NCI-H128 (cell line): ENCODE results near the gene FAAP20.
A peak's percentile ranks its signal among the peaks of the same experiment; 100 is the strongest.

Source experiments
- DNase-seq: peaks from one replicate; lab custom pipeline; 2025; ENCODE audit not compliant: unreplicated experiment; lab: John Stamatoyannopoulos, UW

FAAP20 gene

DNA sequence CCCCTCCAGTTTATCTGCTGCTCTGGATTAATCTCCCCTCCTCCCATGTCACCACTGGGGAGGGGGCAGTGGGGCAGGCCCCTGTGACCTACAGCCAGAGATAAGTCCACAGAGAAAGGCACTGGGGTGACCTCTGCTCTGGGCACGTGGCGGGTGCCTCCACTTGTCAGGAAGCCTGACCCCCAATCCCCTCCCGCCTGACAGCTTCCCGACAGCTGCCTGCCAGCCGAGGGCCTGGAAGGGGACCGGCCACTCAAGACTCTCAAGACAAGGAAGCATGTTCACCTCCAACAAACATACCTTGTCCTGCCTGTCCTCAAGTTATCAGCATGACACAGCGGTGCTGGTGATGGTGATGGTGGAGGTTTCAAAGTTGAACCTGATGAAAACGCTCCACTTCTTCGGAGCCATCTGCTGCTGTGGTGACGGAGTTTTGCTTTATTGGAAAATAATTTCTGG, 3.2 kb upstream of the FAAP20 start:
- DNase-seq, result no peak

DNA sequence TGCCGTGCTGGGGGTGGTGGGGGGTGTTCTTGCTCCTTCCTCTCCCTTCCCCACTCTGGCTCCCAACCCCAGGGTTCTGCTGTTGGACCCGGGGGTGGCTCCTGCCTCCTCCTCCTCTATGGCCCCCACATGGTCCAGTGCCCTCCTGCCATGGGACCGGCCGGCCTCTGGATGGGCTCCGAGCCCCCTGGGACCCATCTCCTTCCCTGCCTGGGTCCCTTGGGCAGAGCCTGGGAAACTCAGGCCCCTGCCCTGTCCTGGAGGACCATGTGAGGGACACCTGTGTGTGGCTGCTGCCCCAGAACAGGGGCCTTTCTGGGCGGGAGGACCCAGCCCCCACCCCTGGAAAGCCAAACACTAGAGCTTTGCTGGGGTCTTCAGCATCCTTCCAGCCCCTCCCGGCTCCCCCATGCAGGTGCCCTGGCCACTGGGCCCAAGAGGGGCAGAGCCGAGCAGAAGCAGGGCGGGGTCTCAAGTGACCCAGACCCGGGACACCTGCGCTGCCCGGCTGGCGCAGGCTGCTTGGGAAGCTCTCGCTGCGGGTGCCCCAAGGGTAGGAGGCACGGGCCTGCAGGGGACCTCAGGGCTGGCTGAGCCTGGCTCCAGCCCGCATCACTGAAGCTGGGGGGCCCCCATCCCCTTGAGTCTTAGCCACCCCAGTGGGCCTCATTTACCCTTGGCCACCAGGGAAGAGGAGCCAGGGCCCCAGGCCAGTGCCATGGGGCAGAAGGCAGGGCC, 2.5 kb upstream of the FAAP20 start:
- DNase-seq, result no peak

DNA sequence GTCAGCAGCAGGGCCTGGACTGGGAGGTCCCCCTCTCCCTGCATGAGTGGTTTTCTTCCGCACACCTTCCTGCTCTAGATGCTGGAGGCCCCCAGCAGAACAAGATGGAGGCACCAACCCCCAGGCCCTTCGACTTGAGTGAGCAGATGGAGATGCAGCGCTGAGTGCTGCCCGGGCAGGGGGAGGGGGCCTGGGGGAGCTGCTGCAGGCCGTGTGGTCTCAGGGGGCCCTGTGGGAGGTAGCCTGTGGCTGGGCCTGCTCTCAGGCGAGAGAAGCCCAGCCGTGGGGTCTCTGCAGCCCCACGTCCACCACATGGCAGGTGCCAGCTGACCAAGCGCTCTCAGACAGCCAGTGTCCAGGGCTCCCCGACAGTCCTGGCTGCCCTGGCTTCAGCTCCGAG, 1.2 kb upstream of the FAAP20 start:
- DNase-seq, result no peak

DNA sequence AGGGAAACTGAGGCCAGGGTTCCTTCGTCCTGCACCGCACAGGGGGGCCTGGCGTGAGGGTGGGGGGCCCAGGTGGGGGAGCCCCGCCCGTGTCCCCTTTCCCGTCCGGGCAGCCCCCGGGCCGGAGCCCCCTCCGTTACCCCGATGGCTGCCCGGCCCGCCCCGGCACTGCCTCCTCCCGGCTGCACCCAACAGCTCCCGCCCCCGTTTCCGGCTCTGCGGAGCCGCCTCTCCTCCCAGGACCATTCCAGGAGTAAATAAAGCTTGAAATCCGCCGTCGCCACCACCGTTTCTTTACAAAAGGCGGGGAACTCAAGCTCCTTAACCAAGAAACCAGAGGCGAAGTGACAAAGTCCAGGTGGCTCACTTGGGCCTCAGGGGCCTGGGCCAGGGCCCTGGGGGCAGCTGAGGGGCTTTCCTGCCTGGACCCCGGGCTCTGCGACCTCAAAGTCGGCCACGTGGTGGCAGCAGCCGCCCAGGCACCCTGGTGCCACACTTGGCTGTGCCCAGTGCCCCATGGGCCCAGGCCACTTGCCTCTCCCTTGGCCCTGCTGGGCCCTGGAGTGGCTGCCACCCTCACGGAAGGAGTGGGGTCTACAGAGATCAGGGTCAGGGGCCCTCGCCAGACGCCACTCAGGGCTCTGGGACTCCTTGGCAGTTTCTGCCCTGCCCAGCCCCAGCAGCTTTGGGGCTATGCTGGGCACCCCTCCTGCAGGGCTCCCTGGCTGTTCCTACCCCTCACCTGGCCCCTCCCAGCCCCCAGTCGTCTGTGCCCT, 514 bp upstream of the FAAP20 start:
- peak; percentile 76 for DNase-seq

DNA sequence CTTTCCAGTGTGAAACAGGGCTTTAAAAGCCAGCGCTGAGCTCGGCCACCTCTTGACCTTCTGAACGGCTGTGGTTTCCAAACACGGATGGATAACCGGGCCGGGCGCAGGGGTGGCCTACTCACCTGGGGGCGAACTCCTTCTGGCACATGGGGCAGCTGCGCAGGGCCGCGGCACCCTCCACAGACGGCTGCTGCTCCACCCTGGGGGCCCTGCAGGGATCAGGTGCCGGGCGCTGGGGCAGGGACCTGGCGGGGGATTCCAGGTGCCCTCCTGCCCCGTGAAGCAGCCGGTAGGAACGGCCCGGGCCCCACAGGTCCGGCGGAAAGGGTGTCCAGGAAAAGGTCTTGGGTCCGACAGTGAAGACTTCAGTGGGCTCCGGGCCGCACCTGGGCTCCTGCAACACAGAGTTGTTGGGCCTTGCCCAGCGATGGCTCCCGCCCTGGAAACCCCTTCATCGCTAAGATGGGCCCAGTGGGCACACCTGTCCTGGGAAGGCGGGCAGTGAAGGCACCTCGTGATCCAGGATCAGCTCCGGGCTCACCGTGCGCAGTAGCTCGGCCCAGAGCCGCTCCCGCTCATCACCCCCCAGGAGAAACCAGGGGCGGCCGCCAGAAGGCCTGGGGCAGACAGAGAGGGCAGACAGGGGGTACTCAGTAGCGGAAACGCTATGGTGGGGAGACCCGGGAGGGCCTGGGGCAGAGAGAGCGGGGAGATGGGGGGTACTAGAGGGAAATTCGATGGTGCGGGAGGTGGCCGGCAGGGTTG, 874 bp downstream of the FAAP20 start:
- no peak for DNase-seq

DNA sequence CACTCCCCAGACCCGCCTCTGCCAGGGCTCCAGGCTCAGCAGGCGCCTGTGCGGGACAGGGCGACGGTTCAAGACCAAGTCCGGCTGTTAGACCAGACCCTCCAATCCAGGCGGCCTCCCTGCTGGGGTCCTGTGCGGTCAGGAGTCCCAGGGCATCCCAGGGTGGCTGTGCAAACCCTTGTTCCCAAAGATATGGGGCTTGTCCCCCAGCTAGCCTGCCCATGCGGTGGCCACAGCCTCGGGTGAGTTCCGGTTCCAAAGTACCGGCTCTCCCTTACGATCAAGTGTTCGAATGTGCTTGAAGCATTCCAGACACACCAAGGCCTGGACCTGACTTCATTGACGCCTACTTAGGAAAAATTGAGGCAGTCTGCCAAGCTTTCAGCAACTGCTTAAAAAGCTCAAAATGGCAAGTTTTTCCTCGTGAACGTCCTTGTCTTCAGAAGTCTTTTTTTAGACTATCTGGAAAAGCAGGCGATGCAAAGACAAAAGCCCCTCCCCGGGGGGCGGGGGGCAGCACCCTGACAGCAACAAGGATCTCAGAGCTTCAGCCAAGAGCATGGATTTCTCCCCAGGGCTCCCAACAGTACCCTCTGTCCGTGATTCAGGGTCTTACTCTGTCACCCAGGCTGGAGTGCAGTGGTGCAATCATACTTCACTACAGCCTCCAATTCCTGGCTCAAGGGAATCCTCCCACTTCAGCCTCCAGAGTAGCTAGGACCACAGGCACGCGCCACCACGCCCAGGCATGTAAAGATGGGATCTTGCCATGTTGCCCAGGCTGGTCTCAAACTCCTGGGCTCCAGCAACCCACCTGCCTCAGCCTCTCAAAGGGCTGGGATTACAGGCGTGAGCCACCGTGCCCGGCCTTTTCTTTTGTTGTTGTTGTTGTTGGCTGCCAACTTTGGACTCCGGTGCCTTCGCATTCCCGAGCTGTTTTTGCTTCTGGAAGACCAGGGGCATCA, 2.3 kb downstream of the FAAP20 start:
- DNase-seq, result no peak

DNA sequence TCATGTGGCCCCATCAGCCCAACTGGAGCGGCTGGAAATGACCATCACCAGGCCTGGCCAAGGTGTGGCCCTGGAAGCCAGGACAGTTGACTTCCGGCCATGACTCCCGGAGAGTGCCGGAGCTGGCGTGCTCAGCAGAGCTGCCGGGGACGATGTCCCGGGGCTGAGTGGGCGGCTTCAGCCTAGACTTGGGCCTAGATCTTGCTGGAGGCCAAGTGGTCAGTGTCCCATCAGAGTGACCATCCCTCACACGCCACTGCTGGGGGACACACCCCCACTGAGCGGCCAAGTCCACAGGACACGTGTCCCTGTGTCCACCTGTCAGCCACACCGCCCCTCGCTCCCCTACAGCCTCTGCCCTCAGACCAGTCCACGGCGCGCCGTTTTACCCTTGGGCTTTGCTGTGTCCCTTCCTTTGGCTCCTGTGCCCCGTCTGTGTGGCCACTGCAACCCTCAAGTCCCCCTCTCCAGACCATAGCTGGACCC, 4.0 kb downstream of the FAAP20 start:
- DNase-seq, result no peak

DNA sequence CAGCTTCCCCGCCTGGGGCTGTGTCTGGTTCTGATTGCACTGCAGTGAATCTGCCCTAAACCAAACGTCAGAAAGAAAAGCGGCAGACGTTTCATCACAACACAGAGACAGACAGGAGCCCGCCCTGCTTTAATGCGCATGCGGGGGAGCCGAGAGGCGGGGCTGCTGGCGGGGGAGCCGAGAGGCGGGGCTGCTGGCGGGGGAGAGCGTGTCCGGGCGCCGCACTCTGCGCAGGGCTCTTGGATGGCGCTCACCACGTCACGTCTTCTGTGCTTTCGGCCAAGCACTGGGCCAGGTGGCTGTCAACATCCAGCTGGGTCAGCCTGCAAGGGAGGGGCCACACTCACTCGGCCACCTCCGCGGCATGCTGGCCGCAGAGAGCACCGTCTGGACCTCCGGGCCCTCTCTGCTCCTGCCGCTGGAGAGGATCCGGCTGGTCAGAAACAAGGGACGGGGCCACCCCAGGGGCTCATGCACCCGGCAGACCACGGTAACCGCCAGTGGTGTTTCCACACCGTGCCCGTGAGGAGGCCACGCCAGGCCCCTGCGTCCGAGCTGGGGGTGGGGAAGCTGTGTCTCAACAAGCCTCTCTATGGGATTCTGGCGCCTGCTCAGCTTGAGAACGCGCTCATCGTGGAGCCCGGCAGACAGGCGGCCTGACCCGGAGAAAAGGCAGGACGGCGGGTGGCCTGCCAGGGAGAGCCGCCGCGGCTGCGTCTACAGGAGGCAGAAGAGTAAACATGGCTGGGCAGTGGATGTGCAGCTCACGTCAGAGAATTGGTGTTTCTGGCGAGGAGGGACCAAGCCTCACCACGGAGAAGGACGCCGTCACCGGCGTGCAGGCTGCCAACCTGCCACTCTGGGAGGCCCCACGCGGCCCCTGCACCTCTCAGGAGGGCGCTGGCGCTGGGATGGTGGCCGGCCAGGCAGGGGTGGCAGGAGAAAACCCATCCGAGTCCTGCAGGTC, 4.8 kb downstream of the FAAP20 start:
- peak; percentile 84 for DNase-seq

DNA sequence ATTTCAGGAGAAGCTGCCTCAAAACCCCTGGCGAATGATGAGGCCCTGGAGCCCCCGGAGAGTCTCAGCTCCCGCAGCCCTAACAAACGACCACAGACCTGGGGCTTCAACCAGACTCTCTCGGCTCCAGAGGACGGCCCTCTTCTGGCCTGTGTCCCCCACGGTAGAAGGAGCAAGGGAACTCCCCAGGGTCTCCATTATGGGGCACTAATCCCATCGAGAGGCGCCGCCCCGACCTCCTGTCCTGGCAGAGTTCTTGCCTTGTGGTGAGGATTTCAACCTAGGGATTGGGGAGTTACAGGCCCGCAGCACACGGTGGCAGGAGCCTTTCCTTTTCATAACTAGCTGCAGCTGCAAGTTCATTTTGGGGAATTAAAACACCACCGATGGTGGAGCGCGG, 6.2 kb downstream of the FAAP20 start:
- no peak for DNase-seq

DNA sequence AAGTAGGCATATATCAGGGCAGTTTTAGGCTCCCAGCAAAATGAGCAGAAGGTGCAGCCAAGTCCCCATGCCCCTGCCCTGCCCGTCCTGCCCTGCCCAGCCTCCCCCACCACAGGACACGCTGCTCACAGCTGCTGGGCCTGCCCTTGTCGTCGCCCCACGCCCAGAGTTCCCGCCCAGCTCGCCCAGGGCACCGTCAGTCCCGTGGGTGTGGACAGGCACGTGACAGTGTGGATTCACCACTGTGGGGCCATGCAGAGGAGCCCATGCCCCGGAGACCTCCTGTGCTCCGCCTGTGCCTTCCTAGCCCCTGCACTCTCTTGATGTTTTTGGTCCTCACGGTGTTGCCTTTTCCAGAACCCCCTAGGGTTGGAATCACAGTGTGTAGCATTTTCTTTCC, 7.0 kb downstream of the FAAP20 start:
- no peak for DNase-seq

DNA sequence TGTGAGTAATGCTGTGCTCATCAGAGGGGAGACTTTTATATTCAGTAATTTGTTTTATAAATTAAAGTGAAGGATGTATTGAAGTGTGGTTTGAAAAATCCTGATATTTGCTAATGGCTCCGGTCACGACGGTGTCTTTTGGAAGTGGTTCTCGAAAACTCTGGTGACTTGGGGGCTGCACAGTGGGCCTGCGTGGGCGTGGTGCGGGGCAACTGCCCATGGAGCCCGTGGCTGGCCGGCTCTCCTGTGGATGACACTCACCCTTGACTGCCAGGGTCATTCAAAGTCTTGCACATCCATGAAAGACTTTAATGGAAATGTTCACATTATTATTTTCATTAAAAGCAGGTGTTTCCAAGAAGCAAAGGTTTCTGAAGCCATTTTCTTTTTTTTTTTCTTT, 7.7 kb downstream of the FAAP20 start:
- DNase-seq, result no peak

DNA sequence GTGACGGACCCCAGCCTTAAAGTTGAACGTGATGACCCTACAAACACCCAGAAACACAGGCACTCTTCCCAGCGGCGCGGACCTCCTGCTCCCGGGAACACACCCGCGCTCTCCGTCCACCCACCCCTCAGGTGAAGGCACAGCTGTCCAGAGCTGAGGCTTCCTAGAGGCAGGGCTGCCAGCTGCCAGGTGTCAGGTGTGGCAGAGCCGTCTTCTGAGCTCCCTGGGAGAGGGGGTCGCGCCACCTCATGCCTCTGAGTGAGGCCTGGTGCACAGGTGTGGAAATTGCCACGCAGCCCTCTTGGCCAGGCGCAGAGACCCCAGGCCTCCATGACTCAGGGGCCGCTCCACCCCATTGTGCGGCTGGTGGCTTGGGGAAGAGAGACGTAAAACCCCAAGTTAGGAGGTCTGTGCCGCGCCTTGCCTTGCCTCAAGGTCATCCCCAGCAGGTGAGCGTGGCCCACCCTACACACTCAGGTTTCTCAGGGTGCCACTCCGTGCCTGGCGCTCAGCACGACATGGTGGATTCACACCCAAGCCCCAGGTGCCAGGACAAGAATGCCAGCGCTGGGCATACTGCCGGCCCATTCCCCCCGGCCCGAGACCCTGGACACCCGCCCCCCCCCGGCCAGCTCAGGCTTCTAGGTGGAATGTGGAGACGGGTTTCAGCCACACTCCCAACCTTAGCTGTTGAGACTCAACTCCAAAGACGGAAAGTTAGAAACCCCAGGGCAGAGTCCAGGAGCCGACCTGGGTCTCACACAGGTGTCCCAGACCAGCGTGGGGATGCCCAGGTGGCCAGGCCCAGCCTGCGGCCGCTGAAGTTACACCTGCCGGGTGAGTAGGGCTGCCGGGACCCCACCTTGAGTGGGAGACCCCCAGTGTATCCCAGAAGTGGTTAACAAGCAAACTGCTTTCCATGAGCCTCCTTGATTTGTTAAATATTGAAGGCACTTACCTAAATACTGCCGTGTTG, 8.4 kb downstream of the FAAP20 start:
- no peak for DNase-seq

DNA sequence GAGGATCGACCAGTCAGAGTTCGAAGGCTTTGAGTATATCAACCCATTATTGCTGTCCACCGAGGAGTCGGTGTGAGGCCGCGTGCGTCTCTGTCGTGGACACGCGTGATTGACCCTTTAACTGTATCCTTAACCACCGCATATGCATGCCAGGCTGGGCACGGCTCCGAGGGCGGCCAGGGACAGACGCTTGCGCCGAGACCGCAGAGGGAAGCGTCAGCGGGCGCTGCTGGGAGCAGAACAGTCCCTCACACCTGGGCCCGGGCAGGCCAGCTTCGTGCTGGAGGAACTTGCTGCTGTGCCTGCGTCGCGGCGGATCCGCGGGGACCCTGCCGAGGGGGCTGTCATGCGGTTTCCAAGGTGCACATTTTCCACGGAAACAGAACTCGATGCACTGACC, 9.6 kb downstream of the FAAP20 start:
- DNase-seq, result no peak

DNA sequence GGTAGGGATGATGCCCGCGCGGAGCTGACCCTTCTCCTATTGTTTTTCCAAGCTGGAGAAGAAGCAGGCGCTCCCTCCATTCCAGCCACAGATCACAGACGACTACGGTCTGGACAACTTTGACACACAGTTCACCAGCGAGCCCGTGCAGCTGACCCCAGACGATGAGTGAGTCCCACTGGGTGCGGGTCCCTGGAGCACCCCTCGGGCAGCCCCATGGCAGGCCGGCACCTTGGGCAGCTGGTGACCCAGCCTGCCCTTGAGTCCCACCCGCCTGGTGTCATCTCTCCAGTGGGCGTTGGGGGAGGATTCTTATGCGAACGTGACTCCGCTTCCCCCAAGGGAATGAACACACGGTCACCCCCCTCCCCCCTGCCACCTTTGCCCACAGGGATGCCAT, 10.0 kb downstream of the FAAP20 start:
- DNase-seq, result no peak

DNA sequence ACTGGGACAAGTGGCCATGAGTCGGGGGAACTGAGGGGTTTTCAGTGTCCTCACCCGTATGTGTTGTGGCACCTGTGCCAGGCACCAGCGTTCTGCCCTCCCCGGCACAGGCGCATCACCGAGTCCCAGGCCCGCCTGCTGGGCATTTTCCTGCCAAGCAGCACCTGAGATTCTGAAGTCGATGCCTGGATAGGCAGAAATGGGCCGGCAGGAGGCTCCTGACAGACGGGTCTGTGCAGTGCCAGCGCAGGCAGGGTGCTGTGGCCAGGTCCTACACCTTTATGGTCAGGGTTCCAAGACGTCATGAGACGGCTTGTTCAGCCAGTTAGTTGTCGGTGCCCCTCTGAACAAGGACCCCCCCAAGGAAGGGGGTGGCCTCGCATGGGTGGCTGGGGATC, 10.6 kb downstream of the FAAP20 start:
- no peak for DNase-seq

DNA sequence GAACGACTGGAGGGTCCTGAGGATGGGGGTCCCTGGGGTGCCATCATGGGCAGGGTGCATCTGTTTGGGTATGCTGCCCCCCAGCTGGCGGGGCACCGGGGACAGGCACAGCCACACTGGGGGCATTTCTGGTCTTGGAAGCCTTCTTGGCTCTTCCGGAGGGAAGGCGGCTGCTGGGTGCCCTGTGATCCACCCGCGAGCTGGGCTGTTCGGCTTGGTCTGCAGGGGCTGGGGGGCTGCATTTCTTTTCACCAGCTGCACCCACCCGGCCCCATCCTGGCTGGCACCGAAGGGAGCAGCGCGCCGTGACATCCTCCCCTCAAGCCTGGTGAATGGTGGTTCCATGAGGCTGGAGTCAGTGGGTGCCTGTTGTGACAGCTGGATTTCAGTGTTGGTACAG, 12.2 kb downstream of the FAAP20 start:
- DNase-seq, result no peak

DNA sequence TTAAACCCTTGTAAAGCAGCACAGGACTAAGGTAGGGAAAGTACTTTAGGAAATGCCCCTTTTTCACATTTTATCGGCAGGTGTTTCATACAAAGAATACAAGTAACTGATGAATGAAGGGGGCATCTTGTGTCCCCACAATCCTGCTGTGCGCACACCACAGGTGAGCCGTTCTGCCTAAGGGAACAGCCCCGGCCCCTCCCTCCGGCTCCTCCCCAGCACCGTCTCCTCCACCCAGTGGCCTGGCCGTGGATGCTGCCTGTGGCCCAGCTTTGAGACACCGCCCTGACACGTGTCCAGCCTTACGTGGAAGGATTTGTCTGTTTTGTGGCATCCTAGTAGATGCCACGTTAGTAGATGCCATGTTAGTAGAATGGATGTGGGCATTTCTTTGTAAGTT, 12.8 kb downstream of the FAAP20 start:
- no peak for DNase-seq

DNA sequence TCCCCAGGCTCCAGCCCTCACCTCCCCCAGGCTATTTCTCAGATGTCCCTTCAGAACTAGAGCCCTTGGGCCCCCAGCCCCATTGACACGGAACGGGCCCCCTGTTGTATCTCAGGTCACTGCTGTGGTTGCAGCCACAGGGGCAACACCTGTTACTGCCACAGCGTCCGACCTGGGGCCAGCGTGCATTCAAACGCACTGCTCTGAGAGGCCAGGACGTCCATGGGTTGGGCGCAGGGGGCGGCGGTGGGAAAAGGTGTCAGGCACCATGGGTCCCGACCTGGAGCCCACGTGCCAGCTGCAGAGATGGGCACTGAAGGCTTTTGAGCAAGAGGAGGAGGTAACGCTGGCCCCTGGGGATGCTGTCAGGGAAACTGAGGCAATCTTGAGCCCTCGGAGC, 13.3 kb downstream of the FAAP20 start:
- no peak for DNase-seq
